Natural killer cell (primary cell): ENCODE data around the gene PIK3CA. TPM values are rescaled to one million over a fixed set of nuclear protein-coding genes. Genes with fewer than 3 reads are reported as not detected.

Source experiments
- ATAC-seq, 3 donors: fragments of 150-1000 bp in 2 of 3; fragments of 200-7000 bp in 1 of 3; cut with Tn5 transposase; 1 replicate in 1 of 3; 2 replicates in 2 of 3; pipeline ENCODE4 v1.10.0; 2021; ENCODE audit warnings: mild to moderate bottlenecking in 2 of 3, moderate library complexity in 2 of 3
- DNase-seq, 2 donors: peaks; one replicate each; pipeline versions ENCODE4 v3.0.0 to v3.0.0-alpha.2; 2013 to 2021; ENCODE audit warnings: mixed read lengths in 1 of 2
- H3K27ac ChIP-seq: one replicate; pipeline ENCODE4 v1.5.1; 2013; ENCODE audit warnings: mild to moderate bottlenecking, low read length
- H3K27me3 ChIP-seq: one replicate; pipeline ENCODE4 v1.6.1; 2013; ENCODE audit warnings: low read length; ENCODE audit not compliant: control insufficient read depth, insufficient read depth
- H3K36me3 ChIP-seq: one replicate; pipeline ENCODE4 v1.6.1; 2013; ENCODE audit warnings: low read length; ENCODE audit not compliant: control insufficient read depth, insufficient read depth
- H3K4me1 ChIP-seq: one replicate; pipeline ENCODE4 v1.6.1; 2013; ENCODE audit warnings: low read length; ENCODE audit not compliant: control insufficient read depth, insufficient read depth
- H3K4me3 ChIP-seq: one replicate; pipeline ENCODE4 v1.5.1; 2013; ENCODE audit warnings: low read length
- H3K9me3 ChIP-seq: one replicate; pipeline ENCODE4 v1.6.1; 2013; ENCODE audit warnings: low read length; ENCODE audit not compliant: control insufficient read depth, insufficient read depth
- H3K27ac Mint-ChIP-seq, 2 donors: one replicate each; pipeline ENCODE4 v1.8.0; 2022; ENCODE audit warnings: mild to moderate bottlenecking in 2 of 2, mixed read lengths in 2 of 2, moderate library complexity in 1 of 2
- H3K27me3 Mint-ChIP-seq, 2 donors: one replicate each; pipeline ENCODE4 v1.8.0; 2022; ENCODE audit warnings: low read depth in 2 of 2, mixed read lengths in 2 of 2
- H3K36me3 Mint-ChIP-seq: one replicate; pipeline ENCODE4 v1.8.0; 2022; ENCODE audit warnings: mixed read lengths
- H3K4me1 Mint-ChIP-seq, 2 donors: one replicate each; pipeline ENCODE4 v1.8.0; 2022; ENCODE audit warnings: mixed read lengths in 2 of 2
- H3K4me3 Mint-ChIP-seq: one replicate; pipeline ENCODE4 v1.8.0; 2022; ENCODE audit warnings: mild to moderate bottlenecking, moderate library complexity, mixed read lengths
- H3K9me3 Mint-ChIP-seq, 2 donors: one replicate each; pipeline ENCODE4 v1.8.0; 2022; ENCODE audit warnings: mixed read lengths in 2 of 2
- CTCF ChIP-seq: fragments of 200-600 bp; IDR thresholded peaks from one replicate; pipeline ENCODE4 v1.8.0; 2022; ENCODE audit warnings: antibody characterized with exemption
- WGBS: methylation state at CpG from one replicate; pipeline ENCODE4 v1.1.7; 2013; ENCODE audit warnings: missing lambda C conversion rate; ENCODE audit not compliant: insufficient coverage; 5-methylcytosine and 5-hydroxymethylcytosine counted together
- intact Hi-C: fragments of 100-400 bp; cut with micrococcal nuclease; formaldehyde crosslinking; loops from one replicate; pipeline ENCODE4 v1.14.2; 2022
- total RNA-seq, 4 donors: library from RNA; stranded (reverse); fragments of 120-200 nt in 1 of 4; gene quantifications; one replicate each; pipeline versions ENCODE4 v1.2.3 to v1.2.4, GENCODE V29; 2013 to 2022

The PIK3CA gene
- total RNA-seq, 3 donors from 2014 or later (not counting 1 experiment from before 2014, with no cell fraction given), result 37.1 to 40.9 (median 40.2) TPM

DNA sequence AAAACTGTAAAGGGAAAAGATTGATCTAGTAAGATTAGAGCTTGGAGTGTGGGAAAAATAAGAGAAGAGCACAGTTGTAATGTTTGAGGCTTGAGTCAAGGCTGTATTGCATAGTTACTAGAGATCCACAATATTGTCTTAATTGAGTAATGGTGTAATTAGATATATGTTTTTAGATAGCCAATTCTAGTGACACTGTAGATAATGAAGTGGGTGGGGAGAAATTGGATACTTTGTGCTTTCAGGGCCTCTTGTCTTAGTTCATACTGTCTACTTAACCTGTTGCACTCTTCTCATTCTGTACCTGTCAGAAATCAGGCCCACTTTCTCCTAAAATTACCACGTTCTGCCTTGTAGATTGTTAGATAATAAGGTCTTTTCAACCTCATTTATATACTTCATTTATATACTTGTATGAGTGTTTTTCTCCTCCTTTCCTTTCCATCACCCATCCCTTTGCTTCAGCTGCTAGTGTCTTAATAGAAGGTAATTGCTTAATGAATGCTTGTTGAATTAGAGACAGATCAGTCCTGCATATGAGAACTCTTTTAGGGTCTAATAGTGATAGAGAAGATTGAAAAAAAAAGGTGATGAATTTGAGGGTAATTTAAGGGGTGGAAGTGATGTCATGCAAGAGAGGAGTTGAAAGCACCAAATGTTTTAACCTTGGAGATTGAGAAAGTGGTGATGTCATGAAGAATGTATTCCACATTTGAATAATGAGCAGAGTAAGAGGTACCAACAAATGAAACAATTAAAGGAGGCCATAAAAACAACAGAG, 32.0 kb downstream of the PIK3CA start:
- Mint-ChIP-seq H3K4me1 (peaks cover 37 to 46% of the 10 kb centered on the region in 2 donors), H3K36me3 (no peaks in the 10 kb centered on the region), H3K4me3 (no peak overlapping the region), H3K27ac (no peak overlapping the region), H3K9me3 (no peaks in the 10 kb centered on the region), H3K27me3 (no peaks in the 10 kb centered on the region)
- Histone ChIP-seq H3K36me3 (no peaks in the 10 kb centered on the region), H3K27ac (no peak overlapping the region), H3K9me3 (no peaks in the 10 kb centered on the region), H3K27me3 (no peaks in the 10 kb centered on the region), H3K4me3 (no peak overlapping the region), H3K4me1 (no peaks in the 10 kb centered on the region)
- WGBS, result no CpG with 5 or more reads among the region's 1 CpG
- DNase-seq (peak in 1 of 2 donors; percentile 18), ATAC-seq (peak in 2 of 3 donors; percentile 53 to 74)
- no peak for TF ChIP-seq CTCF
- intact Hi-C loops, result loop anchor here (2.0 kb wide), 1 partner anchor 31 kb away; the partner anchor contains the start of gene PIK3CA

DNA sequence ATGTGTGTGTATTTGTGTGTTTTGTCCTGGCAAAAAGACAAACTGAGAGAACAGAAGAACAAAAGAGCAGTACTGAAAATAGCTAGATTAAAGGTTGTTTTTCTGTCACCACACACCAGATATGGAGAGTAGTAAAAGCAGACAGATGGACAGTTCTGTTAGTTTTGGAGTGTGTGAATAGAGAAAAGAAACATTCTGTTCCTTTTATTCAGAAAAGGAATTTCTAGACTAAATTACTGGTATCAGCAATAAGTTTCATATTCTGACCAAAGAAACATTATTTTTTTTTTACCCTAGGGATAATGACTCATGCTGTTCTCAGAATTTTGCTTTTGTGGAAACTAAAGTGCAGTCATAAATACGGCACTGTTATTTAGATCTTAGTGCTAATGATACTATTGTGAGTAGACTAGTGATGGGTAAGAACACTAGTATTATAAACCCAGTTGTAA, 32.9 kb downstream of the PIK3CA start:
- Histone ChIP-seq H3K4me1 (no peaks in the 10 kb centered on the region), H3K4me3 (no peak overlapping the region), H3K36me3 (no peaks in the 10 kb centered on the region), H3K27me3 (no peaks in the 10 kb centered on the region), H3K9me3 (no peaks in the 10 kb centered on the region), H3K27ac (no peak overlapping the region)
- intact Hi-C loops, result loop anchor here (2.0 kb wide), 1 partner anchor 32 kb away; the partner anchor contains the start of gene PIK3CA
- Mint-ChIP-seq H3K4me1 (peaks cover 36 to 44% of the 10 kb centered on the region in 2 donors), H3K27me3 (no peaks in the 10 kb centered on the region), H3K9me3 (no peaks in the 10 kb centered on the region), H3K4me3 (no peak overlapping the region), H3K36me3 (no peaks in the 10 kb centered on the region), H3K27ac (no peak overlapping the region)
- no peak for TF ChIP-seq CTCF
- DNase-seq (no peak), ATAC-seq (peak in 1 of 3 donors; percentile 55)
- 40% methylated on average over 1 of the region's 1 CpG for WGBS

DNA sequence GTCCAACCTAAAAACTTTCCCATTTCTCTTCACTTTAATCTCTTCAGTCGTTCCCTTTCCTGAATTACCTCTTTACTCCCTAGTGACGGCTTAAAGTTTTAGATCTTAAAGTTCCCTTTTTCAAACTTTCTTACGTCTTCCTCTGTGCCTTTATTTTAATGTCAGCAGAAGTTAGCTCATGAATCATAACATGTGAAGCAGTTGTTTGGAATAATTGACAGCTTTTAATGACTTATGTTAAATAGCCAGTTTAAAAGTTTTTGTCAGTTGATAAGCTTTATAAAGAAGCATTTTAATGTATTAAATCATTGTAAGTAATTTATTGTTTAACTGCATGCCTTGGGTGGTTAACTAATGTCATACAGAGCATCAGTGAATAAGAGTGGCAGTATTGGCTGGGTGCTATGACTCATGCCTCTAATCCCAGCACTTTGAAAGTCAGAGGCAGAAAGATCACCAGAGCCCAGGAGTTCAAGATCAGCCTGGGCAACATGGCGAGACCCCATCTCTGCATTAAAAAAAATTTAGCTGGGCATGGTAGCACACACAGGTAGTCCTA, 33.9 kb downstream of the PIK3CA start:
- Histone ChIP-seq H3K4me3 (no peak overlapping the region), H3K27ac (no peak overlapping the region), H3K36me3 (no peaks in the 10 kb centered on the region), H3K27me3 (no peaks in the 10 kb centered on the region), H3K4me1 (no peaks in the 10 kb centered on the region), H3K9me3 (no peaks in the 10 kb centered on the region)
- intact Hi-C loops, result loop anchor here (2.0 kb wide), 1 partner anchor 33 kb away; the partner anchor contains the start of gene PIK3CA
- WGBS, result 57% methylated on average over 4 of the region's 4 CpGs
- no peak for DNase-seq
- Mint-ChIP-seq H3K4me3 (no peak overlapping the region), H3K27ac (peak overlapping the region; percentile 4 to 20), H3K36me3 (no peaks in the 10 kb centered on the region), H3K4me1 (peaks cover 37 to 38% of the 10 kb centered on the region in 2 donors), H3K27me3 (no peaks in the 10 kb centered on the region), H3K9me3 (no peaks in the 10 kb centered on the region)
- ATAC-seq, result peak in 1 of 3 donors; percentile 31
- TF ChIP-seq CTCF, result no peak
